SK-N-SH (cell line): ENCODE results near the gene CNGA2.
"Not testable (repeated sequence)": the region's sequence is repeated elsewhere in the genome, so short reads cannot be mapped to it uniquely, and the experiment has no call there.

Experiments used
- EZH2phosphoT487 ChIP-seq: fragments of 200-600 bp; sonication (generic); IDR thresholded peaks from 2 replicates; pipeline ENCODE4 v1.6.1; 2017; ENCODE audit warnings: low read depth, mixed run types, mild to moderate bottlenecking, antibody characterized with exemption, moderate library complexity, borderline replicate concordance
- RAD21 ChIP-seq: IDR thresholded peaks from 2 replicates; pipeline ENCODE4 v1.6.1; 2012; ENCODE audit warnings: mild to moderate bottlenecking, low read length
- RFX5 ChIP-seq: IDR thresholded peaks from 2 replicates; pipeline ENCODE4 v1.6.1; 2012; ENCODE audit warnings: mild to moderate bottlenecking, improper control_type of control experiment, low read length
- TAF1 ChIP-seq: IDR thresholded peaks from 2 replicates; pipeline ENCODE4 v1.6.1; 2012; ENCODE audit warnings: low read depth, mild to moderate bottlenecking, low read length, moderate library complexity, borderline replicate concordance
- TF ChIP-seq, protein P1 (sequence below): IDR thresholded peaks from 2 replicates; pipeline ENCODE4 v1.4.0; 2012; ENCODE audit warnings: low read depth, borderline replicate concordance
- TF ChIP-seq, protein P2 (sequence below): fragments of 200-600 bp; sonication (generic); IDR thresholded peaks from 2 replicates; pipeline ENCODE4 v1.6.1; 2017; ENCODE audit warnings: antibody characterized with exemption, mild to moderate bottlenecking, moderate library complexity
- TF ChIP-seq, protein P3 (sequence below): IDR thresholded peaks from 2 replicates; pipeline ENCODE4 v1.6.1; 2012; ENCODE audit warnings: mild to moderate bottlenecking, low read depth, low read length, moderate library complexity
- TF ChIP-seq, protein P4 (sequence below): IDR thresholded peaks from 2 replicates; pipeline ENCODE4; 2012
- TF ChIP-seq, protein P5 (sequence below): fragments of 150-350 bp; IDR thresholded peaks from 2 replicates; pipeline ENCODE4 v1.6.1; 2017; ENCODE audit warnings: antibody characterized with exemption, low read length, low read depth, borderline replicate concordance

DNA sequence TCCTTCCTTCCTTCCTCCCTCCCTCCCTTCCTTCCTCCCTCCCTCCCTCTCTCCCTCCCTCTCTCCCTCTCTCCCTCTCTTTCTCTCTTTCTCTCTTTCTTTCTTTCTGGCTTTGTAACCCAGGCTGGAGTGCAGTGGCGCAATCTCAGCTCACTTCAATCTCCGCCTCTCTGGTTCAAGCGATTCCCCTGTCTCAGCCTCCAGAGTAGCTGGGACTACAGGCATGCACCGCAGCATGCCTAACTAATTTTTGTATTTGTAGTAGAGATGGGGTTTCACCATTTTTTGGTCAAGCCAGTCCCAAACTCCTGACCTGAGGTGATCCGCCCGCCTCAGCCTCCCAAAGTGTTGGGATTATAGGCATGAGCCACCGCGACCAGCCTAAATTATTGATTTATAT is 37.5 kb upstream of the CNGA2 start:
- TF ChIP-seq, protein P1, sequence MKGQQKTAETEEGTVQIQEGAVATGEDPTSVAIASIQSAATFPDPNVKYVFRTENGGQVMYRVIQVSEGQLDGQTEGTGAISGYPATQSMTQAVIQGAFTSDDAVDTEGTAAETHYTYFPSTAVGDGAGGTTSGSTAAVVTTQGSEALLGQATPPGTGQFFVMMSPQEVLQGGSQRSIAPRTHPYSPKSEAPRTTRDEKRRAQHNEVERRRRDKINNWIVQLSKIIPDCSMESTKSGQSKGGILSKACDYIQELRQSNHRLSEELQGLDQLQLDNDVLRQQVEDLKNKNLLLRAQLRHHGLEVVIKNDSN: not testable (repeated sequence)
- not testable (repeated sequence) for TF ChIP-seq EZH2phosphoT487, TAF1, RFX5, RAD21
- TF ChIP-seq, protein P2, sequence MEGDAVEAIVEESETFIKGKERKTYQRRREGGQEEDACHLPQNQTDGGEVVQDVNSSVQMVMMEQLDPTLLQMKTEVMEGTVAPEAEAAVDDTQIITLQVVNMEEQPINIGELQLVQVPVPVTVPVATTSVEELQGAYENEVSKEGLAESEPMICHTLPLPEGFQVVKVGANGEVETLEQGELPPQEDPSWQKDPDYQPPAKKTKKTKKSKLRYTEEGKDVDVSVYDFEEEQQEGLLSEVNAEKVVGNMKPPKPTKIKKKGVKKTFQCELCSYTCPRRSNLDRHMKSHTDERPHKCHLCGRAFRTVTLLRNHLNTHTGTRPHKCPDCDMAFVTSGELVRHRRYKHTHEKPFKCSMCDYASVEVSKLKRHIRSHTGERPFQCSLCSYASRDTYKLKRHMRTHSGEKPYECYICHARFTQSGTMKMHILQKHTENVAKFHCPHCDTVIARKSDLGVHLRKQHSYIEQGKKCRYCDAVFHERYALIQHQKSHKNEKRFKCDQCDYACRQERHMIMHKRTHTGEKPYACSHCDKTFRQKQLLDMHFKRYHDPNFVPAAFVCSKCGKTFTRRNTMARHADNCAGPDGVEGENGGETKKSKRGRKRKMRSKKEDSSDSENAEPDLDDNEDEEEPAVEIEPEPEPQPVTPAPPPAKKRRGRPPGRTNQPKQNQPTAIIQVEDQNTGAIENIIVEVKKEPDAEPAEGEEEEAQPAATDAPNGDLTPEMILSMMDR: not testable (repeated sequence)
- TF ChIP-seq, protein P3, sequence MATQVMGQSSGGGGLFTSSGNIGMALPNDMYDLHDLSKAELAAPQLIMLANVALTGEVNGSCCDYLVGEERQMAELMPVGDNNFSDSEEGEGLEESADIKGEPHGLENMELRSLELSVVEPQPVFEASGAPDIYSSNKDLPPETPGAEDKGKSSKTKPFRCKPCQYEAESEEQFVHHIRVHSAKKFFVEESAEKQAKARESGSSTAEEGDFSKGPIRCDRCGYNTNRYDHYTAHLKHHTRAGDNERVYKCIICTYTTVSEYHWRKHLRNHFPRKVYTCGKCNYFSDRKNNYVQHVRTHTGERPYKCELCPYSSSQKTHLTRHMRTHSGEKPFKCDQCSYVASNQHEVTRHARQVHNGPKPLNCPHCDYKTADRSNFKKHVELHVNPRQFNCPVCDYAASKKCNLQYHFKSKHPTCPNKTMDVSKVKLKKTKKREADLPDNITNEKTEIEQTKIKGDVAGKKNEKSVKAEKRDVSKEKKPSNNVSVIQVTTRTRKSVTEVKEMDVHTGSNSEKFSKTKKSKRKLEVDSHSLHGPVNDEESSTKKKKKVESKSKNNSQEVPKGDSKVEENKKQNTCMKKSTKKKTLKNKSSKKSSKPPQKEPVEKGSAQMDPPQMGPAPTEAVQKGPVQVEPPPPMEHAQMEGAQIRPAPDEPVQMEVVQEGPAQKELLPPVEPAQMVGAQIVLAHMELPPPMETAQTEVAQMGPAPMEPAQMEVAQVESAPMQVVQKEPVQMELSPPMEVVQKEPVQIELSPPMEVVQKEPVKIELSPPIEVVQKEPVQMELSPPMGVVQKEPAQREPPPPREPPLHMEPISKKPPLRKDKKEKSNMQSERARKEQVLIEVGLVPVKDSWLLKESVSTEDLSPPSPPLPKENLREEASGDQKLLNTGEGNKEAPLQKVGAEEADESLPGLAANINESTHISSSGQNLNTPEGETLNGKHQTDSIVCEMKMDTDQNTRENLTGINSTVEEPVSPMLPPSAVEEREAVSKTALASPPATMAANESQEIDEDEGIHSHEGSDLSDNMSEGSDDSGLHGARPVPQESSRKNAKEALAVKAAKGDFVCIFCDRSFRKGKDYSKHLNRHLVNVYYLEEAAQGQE: not testable (repeated sequence)
- TF ChIP-seq, protein P4, sequence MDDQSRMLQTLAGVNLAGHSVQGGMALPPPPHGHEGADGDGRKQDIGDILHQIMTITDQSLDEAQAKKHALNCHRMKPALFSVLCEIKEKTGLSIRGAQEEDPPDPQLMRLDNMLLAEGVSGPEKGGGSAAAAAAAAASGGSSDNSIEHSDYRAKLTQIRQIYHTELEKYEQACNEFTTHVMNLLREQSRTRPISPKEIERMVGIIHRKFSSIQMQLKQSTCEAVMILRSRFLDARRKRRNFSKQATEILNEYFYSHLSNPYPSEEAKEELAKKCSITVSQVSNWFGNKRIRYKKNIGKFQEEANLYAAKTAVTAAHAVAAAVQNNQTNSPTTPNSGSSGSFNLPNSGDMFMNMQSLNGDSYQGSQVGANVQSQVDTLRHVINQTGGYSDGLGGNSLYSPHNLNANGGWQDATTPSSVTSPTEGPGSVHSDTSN: not testable (repeated sequence)
- TF ChIP-seq, protein P5, sequence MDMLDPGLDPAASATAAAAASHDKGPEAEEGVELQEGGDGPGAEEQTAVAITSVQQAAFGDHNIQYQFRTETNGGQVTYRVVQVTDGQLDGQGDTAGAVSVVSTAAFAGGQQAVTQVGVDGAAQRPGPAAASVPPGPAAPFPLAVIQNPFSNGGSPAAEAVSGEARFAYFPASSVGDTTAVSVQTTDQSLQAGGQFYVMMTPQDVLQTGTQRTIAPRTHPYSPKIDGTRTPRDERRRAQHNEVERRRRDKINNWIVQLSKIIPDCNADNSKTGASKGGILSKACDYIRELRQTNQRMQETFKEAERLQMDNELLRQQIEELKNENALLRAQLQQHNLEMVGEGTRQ: not testable (repeated sequence)
